Measurements from ENCODE around the gene SAP30BP. TPM values are rescaled to one million over a fixed set of nuclear protein-coding genes. Genes with fewer than 3 reads are reported as not detected.
A peak's percentile ranks its signal among the peaks of the same experiment; 100 is the strongest.

Gene SAP30BP
- total and polyA plus RNA-seq, 10 of the 15 experiments (the other 5 are each of a cell fraction or from before 2014, with no cell fraction given): 57.9 to 166 (median 94.5) TPM

DNA sequence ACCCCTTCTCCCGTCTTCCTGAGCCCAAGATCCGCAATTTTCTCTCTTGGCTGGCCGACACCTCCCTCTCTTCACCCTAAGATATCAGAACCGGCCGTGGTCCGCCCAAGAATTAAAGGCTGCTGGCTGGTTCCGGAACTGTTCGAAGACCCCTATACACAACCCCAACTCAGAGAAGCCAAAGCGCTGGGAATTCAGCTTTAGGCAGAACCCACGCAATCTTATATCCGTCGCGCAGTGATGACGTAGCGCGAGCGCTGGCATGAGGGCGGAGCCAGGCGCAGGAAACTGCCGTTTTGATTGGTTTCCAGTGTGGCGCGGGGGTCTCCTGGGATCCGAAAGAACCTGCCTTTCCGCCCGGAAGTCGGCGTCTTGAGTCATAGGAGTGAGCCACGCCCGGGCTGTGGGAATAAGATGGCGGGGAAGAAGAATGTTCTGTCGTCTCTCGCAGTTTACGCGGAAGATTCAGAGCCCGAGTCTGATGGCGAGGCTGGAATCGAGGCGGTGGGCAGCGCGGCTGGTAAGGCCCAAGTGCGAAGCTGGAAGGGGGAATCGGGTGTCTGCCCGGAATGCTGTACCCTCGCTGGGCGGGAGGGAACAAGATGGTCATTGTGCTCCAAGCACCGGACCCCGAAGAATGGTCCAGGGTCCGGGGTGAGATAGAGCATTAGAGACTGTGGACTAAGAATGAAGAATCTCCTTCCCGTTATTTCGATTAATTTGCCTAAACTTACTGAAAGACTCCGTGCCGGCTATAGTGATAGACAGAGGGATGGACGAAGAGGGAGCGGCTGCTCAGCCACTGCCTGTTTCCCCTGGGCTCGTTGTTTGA lies at the start of gene SAP30BP, which contains the start of gene RECQL5 (continued):
- peak; percentile 86 for TF ChIP-seq E2F8 (IDR thresholded peaks at IDR 0.05; ENCODE audit: low read depth, partially characterized antibody)
- TF ChIP-seq MXI1 (IDR thresholded peaks at IDR 0.05; ENCODE audit: low read depth, low read length): peak; percentile 86
- peak; percentile 56 for TF ChIP-seq RAD51 (IDR thresholded peaks at IDR 0.05)
- peak; percentile 97 for TF ChIP-seq NBN (IDR thresholded peaks at IDR 0.05)
- no peak for TF ChIP-seq ZBTB4 (CRISPR knock-in tag; IDR thresholded peaks at IDR 0.05)
- no peak for TF ChIP-seq ZNF24 (IDR thresholded peaks at IDR 0.05)
- TF ChIP-seq SREBF1 (IDR thresholded peaks at IDR 0.05; ENCODE audit: low read length): no peak
- peak; percentile 90 for TF ChIP-seq ATF7 (IDR thresholded peaks at IDR 0.05; ENCODE audit: low read depth)
- no peak for TF ChIP-seq RCOR1 (conservative IDR thresholded peaks at IDR 0.05; ENCODE audit: low read depth, low read length)
- peak; percentile 83 for TF ChIP-seq POLR2AphosphoS5 (IDR thresholded peaks at IDR 0.05; ENCODE audit: low read length)
- TF ChIP-seq FOXK2 (IDR thresholded peaks at IDR 0.05): peak; percentile 59; the same call in 1 of the 2 replicates
- TF ChIP-seq PAX8 (IDR thresholded peaks at IDR 0.05): no peak
- TF ChIP-seq NRF1 (conservative IDR thresholded peaks at IDR 0.05; ENCODE audit: low read depth, low read length): 0 out of 2 replicates have a peak, but pooled peaks have one; percentile 8
- TF ChIP-seq NR2F1 (conservative IDR thresholded peaks at IDR 0.05): no peak
- TF ChIP-seq ZNF274 (IDR thresholded peaks at IDR 0.05; ENCODE audit: insufficient read depth, insufficient read length): no peak
- no peak for TF ChIP-seq ZZZ3 (IDR thresholded peaks at IDR 0.05; ENCODE audit: control insufficient read depth, insufficient read length, low read depth)
- 0 out of 2 replicates have a peak, but pooled peaks have one; percentile 42 for TF ChIP-seq TARDBP (IDR thresholded peaks at IDR 0.05; ENCODE audit: borderline replicate concordance)
- peak; percentile 72; the same call in 1 of the 2 replicates for TF ChIP-seq TAF1 (IDR thresholded peaks at IDR 0.05; ENCODE audit: borderline replicate concordance, low read depth, low read length)
- TF ChIP-seq ZBED1 (IDR thresholded peaks at IDR 0.05; ENCODE audit: borderline replicate concordance): no peak
- TF ChIP-seq EZH2 (IDR thresholded peaks at IDR 0.05; ENCODE audit: borderline replicate concordance, control insufficient read depth, low read depth, low read length): no peak
- TF ChIP-seq IKZF1 (conservative IDR thresholded peaks at IDR 0.05): peak; percentile 77
- TF ChIP-seq TCF7 (IDR thresholded peaks at IDR 0.05; ENCODE audit: borderline replicate concordance): no peak
- TF ChIP-seq, protein P1, sequence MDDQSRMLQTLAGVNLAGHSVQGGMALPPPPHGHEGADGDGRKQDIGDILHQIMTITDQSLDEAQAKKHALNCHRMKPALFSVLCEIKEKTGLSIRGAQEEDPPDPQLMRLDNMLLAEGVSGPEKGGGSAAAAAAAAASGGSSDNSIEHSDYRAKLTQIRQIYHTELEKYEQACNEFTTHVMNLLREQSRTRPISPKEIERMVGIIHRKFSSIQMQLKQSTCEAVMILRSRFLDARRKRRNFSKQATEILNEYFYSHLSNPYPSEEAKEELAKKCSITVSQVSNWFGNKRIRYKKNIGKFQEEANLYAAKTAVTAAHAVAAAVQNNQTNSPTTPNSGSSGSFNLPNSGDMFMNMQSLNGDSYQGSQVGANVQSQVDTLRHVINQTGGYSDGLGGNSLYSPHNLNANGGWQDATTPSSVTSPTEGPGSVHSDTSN (IDR thresholded peaks at IDR 0.05; ENCODE audit: insufficient replicate concordance, low read depth, low read length): no peak
- TF ChIP-seq SIN3A (IDR thresholded peaks at IDR 0.05; ENCODE audit: low read depth, low read length): peak; percentile 22
- peak in 1 of 2 experiments; percentile 25; a peak in 1 of 4 replicates for TF ChIP-seq BHLHE40 (IDR thresholded peaks at IDR 0.05; ENCODE audit: borderline replicate concordance in 1 of 2, low read depth in 2 of 2, low read length in 1 of 2)
